SKM-1 treated with dmso at 0.1 percent for 144 hours (cell line): ENCODE data around the gene GRHL3.
"Not testable (repeated sequence)": the region's sequence is repeated elsewhere in the genome, so short reads cannot be mapped to it uniquely, and the experiment has no call there.

Source experiments
- DNase-seq: peaks from one replicate; lab custom pipeline; 2025; ENCODE audit not compliant: unreplicated experiment; lab: John Stamatoyannopoulos, UW

The GRHL3 gene

DNA sequence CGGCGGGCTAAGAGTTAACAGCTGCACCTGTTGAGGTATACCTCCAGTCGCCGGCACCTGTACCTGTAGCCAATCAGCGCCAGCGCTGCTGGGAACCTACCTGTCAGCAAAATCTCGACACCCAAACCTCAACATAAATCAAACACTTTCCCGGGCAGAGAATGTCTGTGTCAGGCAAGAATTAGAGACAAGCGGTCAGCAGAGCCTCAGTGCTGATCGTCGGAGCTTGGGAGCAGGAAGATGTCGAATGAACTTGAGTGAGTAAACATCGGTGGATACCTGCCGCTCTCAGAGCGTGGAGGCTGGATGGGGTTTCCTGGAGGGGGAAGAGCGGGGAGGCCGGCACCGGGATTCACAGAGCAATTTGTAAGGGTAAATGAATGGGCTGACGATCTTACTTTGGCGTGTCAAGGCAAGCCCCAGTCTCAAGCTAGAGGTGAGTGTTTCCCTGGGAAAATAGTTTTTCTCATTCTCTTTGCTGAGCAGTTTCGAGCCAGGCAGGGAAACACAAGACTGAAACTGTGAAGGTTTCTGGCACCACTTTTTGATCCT is at the start of gene GRHL3:
Gene GRHL3 (plus strand): TSS at position 46 of the 552 bp plus-strand sequence. CDS start 195 bp downstream, at position 241.
- DNase-seq = no peak

DNA sequence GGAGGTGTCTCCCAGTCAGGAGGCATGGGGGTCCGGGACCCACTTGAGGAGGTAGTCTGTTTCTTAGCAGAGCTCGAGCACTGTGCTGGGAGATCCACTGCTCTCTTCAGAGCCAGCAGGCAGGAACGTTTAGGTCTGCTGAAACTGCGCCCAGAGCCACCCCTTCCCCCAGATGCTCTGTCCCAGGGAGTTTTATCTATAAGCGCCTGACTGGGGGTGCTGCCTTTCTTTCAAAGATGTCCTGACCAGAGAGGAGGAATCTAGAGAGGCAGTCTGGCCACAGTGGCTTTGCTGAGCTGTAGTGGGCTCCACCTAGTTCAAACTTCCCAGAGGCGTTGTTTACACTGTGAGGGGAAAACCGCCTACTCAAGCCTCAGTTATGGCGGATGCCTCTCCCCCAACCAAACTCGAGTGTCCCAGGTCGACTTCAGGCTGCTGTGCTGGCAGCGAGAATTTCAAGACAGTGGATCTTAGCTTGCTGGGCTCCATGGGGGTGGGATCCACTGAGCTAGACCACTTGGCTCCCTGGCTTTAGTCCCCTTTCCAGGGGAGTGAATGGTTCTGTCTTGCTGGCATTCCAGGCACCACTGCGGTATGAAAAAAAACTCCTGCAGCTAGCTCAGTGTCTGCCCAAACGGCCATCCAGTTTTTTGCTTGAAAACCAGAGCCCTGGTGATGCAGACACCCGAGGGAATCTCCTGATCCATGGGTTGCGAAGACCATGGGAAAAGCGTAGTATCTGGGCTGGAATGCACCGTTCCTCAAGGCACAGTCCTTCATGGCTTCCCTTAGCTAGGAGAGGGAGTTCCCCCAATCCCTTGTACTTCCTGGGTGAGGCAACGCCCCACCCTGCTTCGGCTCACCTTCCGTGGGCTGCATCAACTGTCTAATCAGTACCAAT is 44.7 kb upstream of the GRHL3 start:
- not testable (repeated sequence) for DNase-seq

DNA sequence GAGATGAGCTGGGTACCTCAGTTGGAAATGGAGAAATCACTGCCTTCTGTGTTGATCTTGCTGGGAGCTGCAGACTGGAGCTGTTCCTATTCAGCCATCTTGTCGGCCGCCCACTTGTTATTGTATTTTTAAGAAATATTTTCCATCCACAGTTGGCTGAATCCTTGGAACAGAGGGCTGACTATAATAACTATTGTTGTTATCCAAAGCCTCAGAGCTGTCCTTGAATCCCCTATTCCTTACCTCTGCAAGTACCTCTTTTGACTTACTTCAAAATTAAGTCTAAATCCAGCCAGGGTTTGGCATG is 44.1 kb upstream of the GRHL3 start:
- no peak for DNase-seq

DNA sequence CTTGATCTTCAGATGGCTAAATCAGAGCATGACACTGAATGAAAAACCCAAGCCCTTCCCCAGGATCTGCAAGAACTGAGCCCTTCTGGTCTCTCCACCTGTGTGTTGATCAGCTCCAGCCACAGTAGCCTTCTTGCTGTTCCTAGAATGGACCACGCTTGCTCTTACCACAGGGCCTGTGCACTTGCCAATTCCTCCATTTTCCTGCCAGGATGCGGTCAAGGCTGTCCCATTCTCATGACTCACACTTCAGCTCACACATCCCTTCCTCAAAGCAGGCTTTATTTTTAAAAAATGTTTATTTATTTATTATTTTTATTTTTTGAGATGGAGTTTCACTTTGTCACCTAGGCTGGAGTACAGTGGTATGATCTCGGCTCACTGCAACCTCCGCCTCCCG is 43.6 kb upstream of the GRHL3 start:
- DNase-seq = no peak

DNA sequence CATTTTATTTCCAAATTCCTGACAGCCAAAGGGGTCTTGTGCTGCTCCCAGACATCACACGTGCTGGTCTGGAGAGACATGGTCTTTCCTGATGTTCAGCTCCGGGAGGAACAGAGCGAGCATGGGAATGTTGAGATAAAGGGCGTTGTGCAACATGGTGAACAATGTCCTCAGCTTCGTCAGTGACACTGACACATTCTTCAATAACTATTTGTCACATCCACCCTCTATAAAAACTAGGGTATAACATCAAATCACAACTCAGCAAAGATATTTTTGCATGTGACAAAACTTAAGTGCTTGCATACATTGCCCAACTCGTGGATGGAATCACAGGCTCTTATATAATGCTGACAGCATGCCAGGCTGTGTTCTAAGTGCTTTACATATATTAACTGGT is 42.4 kb upstream of the GRHL3 start:
- no peak for DNase-seq

DNA sequence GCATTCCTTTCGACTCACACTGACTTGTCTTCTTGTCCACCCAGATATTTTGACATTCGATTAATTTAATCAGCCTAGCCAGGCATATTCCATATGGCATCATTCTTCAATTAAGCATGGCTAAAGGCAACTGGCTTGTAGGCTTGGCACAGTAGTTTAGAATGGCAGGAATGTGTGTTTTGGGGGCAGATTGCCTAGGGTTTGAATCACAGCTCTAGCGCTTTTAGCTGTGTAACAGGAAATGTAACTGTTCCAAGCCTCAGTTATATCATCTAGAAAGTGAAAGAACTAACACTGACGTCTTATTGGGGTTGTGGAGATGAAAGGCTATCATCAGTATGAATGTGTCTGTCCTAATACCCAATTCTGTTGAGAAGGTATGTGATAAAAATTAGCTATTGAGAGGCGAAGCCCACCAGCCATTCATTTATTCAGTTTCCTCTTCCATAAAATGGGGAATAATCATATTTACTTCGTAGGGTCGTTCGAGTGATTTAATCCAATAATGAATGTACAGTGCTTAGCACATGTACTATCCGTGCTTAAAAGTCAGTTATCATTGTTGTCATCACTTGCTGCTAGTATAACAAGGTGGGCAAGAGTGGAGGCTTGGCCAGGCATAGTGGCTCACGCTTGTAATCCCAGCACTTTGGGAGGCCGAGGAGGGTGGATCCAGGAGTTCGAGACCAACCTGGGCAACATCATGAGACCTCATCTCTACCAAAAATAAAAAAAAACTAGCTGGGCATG is 41.6 kb upstream of the GRHL3 start:
- no peak for DNase-seq

DNA sequence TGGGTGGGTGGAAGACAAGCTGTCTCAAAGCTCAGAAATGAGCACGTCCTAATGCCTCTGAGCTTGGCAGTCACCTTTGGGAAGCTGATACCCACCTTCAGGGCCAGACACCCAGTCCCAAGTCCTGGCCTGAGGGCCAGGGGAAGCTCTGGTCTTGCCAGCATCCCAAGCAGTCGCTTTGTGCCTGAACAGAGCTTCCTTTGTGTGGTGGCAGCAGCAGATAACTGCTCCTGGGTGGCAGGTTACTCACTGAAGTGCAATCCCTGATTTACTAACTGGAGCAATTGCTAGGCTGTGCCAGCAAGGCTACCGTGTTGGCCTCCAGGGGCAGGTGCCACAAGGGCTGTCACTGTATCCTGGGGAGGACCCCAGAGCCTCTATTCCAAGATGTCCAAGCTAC is 40.4 kb upstream of the GRHL3 start:
- DNase-seq = no peak

DNA sequence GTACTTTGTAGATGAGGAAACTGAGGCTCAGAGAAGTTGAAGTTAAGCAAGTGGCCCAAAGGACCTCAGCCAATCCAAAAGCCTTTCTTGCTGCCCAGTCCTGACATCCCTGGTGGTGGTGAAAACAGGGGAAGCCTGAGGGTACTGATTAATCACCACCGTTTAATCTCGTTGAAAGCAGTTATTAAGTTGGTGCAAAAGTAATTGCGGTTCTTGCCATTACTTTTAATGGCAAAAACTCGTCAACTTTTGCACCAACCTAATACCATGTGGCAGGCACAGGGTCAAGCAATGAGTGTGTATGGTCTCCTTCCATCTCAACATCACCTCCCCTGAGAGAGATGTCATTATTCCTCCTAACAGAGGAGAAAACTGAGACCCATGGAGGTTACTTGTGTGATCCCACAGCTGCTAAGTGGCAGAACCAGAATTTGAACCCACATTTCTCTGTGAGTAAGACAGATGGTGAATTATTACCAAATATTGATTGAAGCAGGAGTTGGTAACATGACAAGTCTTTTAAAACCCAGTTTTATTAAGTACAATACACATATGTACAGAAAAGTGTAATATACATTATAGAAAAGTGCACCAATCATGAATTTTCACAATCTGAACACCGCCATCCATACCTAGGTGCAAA is 39.4 kb upstream of the GRHL3 start:
- no peak for DNase-seq

DNA sequence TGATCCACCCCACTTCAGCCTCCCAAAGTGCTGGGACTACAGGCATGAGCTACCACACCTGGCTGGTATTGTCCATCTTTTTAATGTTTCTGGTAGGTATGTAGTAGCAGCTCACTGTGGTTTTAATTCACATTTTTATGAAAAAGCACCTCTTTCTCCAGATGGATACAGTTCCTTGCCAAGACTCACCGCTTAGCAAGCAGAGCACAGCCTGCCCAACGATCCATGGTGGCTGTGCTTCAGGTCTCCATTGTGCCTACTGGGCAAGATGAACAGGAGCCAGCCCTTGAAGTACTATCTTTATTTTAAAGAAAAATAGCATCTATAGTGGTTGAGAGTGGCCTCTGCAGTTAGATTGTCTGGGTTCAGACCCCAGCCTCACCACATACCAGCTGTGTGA is 37.6 kb upstream of the GRHL3 start:
- no peak for DNase-seq

DNA sequence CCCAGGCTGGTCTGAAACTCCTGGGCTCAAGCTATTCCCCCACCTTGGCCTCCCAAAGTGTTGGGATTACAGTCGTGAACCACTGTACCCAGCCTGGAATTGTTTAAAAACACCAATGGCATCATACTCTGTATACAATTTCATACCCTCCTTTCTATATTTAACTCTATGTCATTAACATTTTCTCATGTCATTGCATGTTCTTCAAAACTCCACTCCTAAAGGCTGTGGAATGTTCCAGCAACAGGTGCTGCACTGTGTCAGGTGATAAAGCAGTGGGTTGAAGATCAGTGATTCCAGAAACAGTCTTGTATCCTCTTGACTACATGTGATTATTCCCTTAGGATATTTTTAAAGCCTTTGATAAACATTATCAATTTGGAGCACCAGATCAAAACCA is 36.7 kb upstream of the GRHL3 start:
- DNase-seq = no peak

DNA sequence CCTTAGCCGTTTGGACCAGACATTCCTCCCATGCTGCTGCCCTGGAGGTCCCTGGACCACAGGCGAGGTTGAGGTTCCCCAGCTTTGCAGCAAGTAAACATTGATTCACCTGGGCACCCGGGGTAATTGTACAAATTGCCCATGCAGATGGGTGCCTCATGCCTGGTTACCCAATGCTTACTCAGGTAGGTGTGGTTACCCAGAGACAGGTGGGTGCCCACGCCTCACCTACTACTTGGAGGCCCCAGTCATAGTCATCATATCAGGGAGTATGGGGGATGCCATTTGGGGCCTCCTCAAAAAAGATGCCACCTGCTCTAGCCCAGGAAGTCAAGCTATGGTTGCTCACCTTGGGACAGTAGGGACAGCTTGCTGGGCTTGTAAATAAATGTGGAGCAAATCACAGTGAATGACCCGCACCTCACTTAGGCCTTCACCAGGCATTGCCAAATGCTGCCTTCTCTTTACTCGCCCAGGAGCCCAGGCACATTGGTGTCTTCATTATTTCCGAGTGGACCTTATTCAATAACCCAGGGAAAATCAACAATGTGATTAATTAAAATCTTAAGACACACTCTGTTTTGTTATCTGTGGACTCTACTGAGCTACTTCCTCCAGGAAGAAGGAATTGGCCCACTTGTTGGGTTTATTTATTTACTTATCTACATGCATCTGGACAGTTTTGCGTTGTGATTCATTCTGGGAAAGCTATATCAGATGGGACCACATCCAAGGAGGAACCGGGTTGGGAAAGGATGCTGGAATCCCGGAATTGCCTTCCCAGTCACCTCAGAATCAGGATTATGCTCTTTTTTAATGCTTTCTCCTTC is 35.6 kb upstream of the GRHL3 start:
- DNase-seq = no peak

DNA sequence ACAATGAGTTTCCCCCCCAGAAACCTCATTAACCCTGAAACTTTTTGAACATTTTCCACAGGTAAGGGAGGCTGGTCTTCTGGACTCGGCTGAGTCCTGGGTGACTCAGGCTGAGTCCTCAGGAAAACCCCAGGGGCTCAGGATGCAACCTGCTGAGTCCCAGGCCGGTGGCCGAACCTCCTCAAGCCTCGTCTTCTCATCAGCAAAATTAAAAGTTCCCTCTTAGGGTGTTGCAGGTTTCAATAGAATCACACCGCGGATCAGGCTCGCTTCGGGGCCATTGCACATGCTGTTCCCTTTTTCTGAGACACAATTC is 35.0 kb upstream of the GRHL3 start:
- no peak for DNase-seq

DNA sequence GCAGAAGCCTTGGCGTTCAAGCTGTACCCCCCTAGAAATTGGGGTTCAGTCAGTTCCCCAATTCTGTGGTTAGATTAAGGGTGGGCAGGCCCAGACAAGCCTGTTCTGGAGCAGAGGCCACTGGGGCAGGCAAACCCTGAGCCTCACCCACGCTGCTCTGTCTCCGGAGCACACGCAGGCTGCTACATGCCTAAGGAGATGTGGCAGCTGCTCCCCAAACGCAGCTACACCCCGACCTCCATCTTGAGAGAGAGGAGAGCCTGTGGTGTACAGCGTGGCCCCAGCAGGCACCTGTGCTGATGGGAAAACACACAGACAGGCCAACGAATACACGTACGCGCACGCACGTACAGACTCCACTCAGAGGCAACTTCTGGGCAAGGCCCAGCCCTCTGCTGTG is 33.9 kb upstream of the GRHL3 start:
- DNase-seq = no peak

DNA sequence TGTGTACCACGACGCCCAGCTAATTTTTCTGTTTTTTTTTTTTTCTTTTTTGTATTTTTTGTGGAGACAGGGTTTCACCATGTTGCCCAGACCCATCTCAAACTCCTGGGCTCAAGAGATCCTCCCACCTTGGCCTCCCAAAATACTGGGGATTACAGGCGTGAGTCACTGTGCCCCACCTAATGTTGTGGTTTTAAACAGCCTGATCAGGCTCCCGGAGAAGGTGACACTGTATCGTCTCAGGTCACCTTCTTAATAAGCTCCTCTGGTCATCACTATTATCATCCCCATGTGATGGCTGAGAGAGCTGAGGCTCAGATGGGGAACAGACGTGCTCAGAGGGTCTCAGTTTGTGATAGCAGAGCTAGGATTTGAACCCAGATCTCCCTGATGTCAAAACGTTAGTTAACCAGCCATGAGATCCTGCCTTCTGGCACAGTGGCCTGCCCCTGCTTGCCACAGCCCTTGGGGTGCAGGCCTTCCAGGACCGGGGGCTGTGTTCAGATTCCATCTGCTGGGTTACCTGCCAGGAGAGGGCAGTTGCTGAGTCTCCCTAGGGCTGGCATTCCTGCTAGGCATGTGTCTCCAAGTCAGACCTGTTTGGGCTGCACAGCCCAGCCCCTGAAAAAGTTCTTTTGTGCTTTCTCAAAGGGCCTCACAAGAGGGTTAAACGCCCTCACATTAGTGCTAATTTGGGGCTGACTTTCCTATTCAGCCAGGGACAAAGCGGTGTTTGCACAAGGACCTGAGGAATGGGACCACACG is 32.7 kb upstream of the GRHL3 start:
- DNase-seq = no peak

DNA sequence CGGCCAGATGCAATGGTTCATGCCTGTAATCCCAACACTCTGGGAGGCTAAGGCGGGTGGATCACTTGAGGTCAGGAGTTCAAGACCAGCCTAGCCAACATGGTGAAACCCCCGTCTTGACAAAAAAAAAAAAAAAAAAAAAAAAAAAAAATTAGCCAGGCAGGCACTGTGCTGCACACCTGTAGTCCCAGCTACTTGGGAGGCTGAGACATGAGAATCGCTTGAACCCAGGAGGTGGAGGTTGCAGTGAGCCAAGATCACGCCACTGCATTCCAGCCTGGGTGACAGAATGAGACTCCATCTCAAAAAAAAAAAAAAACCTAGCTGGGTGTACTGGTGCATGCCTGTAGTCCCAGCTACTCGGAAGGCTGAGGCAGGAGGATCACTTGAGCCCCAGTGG is 31.4 kb upstream of the GRHL3 start:
- not testable (repeated sequence) for DNase-seq

DNA sequence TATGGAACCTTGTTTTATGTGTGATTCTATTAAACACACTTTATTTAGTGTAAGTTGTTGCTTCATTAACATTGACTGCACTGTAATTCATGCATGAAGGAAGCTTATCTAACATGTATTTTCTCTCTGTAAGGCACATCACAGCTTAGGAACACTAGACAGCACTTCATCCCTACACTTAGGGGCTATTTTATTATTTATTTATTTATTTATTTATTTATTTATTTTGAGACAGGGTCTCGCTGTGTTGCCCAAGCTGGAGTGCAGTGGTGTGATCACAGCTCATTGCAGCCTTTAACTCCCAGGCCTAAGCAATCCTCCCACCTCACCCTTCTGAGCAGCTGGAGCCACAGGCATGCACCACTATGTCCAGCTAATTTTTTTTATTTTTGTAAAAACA is 30.7 kb upstream of the GRHL3 start:
- no peak for DNase-seq

DNA sequence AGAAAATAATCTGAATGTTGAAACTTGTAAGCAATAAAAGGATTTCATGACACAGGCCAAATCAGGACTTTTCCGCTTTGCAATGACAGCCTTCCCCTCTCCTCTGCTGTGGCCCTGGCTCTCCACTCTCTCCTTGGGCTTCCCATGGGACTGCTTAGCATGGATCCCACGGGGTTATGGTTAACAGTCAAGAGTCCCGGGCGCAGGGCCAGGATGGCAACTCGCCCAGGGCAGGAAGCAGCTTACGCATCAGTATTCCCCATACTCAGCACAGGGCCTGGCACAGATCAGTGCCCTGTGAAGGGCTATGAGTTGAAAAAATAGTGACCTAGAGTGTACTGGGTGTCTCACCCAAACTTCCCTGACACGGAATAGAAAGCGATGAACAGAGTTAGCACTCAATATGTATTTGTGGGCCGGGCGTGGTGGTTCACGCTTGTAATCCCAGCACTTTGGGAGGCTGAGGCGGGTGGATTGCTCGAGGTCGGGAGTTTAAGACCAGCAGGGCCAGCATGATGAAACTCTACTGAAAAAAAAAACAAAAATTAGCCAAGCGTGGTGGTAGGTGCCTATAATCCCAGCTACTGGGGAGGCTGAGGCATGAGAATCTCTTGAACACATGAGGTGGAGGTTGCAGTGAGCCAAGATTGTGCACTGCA is 29.1 kb upstream of the GRHL3 start:
- no peak for DNase-seq

DNA sequence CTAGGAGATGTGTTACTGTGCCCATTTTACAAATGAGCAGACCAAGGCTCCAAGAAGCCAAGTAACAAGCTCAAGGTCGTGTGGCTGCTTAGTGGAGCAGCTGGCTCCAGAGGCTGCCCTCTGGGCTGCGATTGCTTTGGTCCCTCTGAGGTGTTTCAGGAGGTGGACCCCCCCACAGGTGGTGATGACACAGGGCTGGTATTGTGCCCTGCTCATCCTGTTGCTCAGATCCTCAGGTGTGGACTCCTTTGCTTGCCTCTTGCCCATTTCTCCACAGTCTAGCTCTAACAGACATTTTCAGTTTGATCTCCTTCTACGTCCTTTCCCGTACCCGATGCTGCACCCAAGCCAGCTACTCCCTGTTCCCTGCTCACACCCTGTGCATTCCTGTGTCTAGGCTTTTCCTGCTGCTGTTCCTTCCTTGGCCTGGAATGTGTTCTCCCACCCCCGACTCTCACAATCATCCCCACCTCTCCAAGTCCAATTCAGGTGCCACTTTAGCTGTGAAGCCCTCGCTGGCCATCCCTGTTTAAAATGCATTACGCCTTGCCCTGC is 28.1 kb upstream of the GRHL3 start:
- DNase-seq = no peak

DNA sequence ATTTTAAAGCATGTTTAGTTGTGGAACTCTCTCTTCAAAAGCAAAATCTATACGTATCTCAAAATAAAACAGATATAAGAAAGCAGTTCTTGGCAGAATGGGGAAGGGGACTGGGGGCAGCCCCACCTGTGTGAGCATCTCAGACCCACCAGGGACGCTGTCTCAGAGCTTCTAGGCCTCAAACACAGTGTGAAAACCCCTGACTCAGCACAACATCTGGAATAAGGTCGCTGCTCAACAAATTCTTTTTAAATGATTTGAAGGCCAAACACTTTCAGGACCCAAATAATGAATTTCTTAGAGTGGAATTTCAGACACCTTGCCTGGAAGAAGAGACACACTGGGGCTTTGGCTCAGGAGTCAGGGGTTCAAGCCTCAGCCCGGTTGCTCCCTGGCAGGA is 27.1 kb upstream of the GRHL3 start:
- DNase-seq = no peak
